HCT116 (cell line): ENCODE results near the gene NSG1. TPM values are rescaled to one million over a fixed set of nuclear protein-coding genes. Genes with fewer than 3 reads are reported as not detected.

Experiments
- ATAC-seq: fragments of 200-7000 bp; cut with Tn5 transposase; 2 replicates; pipeline ENCODE4 v1.9.1; 2020; ENCODE audit warnings: mild to moderate bottlenecking, moderate library complexity
- BruUV-seq: library from RNA; stranded (reverse); fragments of 400-500 nt; replicated peaks from 2 replicates; lab custom pipeline; 2021; lab: Mats Ljungman, UMichigan
- CTCF ChIA-PET: fragments of 300-600 bp; sonication (Branson Sonifier 250); formaldehyde crosslinking; loops from one replicate; lab custom pipeline; 2021; ENCODE audit warnings: antibody characterized with exemption; lab: Charles Lee
- POLR2A ChIA-PET: fragments of 300-600, 350-600 bp; sonication (Branson Sonifier 250); formaldehyde crosslinking; loops from one replicate; lab custom pipeline; 2021; ENCODE audit warnings: antibody characterized with exemption; lab: Charles Lee
- RAD21 ChIA-PET, 2 experiments: fragments of 300-600 bp; sonication (Branson Sonifier 250); formaldehyde crosslinking; loops; one replicate each; lab custom pipeline; 2023; ENCODE audit warnings: low total read pairs in 2 of 2; ENCODE audit not compliant: uncharacterized antibody in 2 of 2, unreplicated experiment in 2 of 2, low non-redundant PET in 1 of 2; lab: Charles Lee
- DNase-seq: peaks from one replicate; pipeline ENCODE4 v3.0.0-alpha.2; 2010; ENCODE audit warnings: low read depth, low spot score
- H2AFZ ChIP-seq: fragments of 200-600 bp; shearing (Covaris generic), sonication (generic); 2 replicates; pipeline ENCODE4 v1.6.1; 2017; ENCODE audit warnings: low read depth, mixed run types, mixed read lengths, antibody characterized with exemption, low read length; ENCODE audit not compliant: poor library complexity, severe bottlenecking
- H3K27ac ChIP-seq: 2 replicates; pipeline ENCODE4 v1.5.1; 2012; ENCODE audit warnings: low read depth, low read length
- H3K27me3 ChIP-seq: fragments of 200-600 bp; sonication (generic); 2 replicates; pipeline ENCODE4 v1.6.1; 2016; ENCODE audit warnings: mixed run types, low read length, mixed read lengths; ENCODE audit not compliant: insufficient read depth
- H3K36me3 ChIP-seq, 2 experiments: fragments of 200-500 bp in 1 of 2; fragments of 200-600 bp in 1 of 2; sonication (Bioruptor generic) in 1 of 2; sonication (generic) in 1 of 2; 2 replicates each; pipeline versions ENCODE4 v1.5.1 to v1.6.1; 2014 to 2016; ENCODE audit warnings: low read length in 2 of 2, inconsistent platforms in 1 of 2, mixed read lengths in 1 of 2, mixed run types in 1 of 2; ENCODE audit not compliant: insufficient read depth in 2 of 2, control insufficient read depth in 1 of 2
- H3K4me1 ChIP-seq, 2 experiments: fragments of 200-600 bp in 1 of 2; sonication (generic) in 1 of 2; 2 replicates each; pipeline versions ENCODE4 v1.5.1 to v1.6.1; 2012 to 2017; ENCODE audit warnings: low read length in 2 of 2, inconsistent platforms in 1 of 2, mild to moderate bottlenecking in 1 of 2, mixed read lengths in 1 of 2, mixed run types in 1 of 2, moderate library complexity in 1 of 2; ENCODE audit not compliant: insufficient read depth in 2 of 2, control insufficient read depth in 1 of 2
- H3K4me2 ChIP-seq: fragments of 200-600 bp; sonication (generic); 2 replicates; pipeline ENCODE4 v1.6.1; 2017; ENCODE audit warnings: mixed run types, low read length, mixed read lengths
- H3K4me3 ChIP-seq, 2 experiments: fragments of 200-600 bp in 1 of 2; sonication (generic) in 1 of 2; replicated peaks in 1 of 2; 2 replicates each; pipeline ENCODE4 v1.5.1; 2011 to 2016; ENCODE audit warnings: low read length in 2 of 2, control low read depth in 1 of 2, low read depth in 1 of 2, mild to moderate bottlenecking in 1 of 2, mixed read lengths in 1 of 2, mixed run types in 1 of 2
- H3K79me2 ChIP-seq: fragments of 200-600 bp; sonication (generic); 2 replicates; pipeline ENCODE4 v1.6.1; 2017; ENCODE audit warnings: mild to moderate bottlenecking, mixed run types, low read length, moderate library complexity, mixed read lengths; ENCODE audit not compliant: insufficient read depth
- H3K9ac ChIP-seq: fragments of 200-600 bp; sonication (generic); 2 replicates; pipeline ENCODE4 v1.6.1; 2016; ENCODE audit warnings: low read length, mixed read lengths
- H3K9me2 ChIP-seq: fragments of 200-600 bp; sonication (generic), shearing (Covaris generic); 2 replicates; pipeline ENCODE4 v1.6.1; 2017; ENCODE audit warnings: mixed run types, mild to moderate bottlenecking, moderate library complexity; ENCODE audit not compliant: insufficient read depth
- H3K9me3 ChIP-seq, 2 experiments: fragments of 200-500 bp in 1 of 2; fragments of 200-600 bp in 1 of 2; sonication (Bioruptor generic) in 1 of 2; sonication (generic) in 1 of 2; 2 replicates each; pipeline ENCODE4 v1.6.1; 2014 to 2017; ENCODE audit warnings: low read length in 2 of 2, mixed read lengths in 2 of 2, inconsistent platforms in 1 of 2, low read depth in 1 of 2, mild to moderate bottlenecking in 1 of 2, mixed run types in 1 of 2, moderate library complexity in 1 of 2; ENCODE audit not compliant: control insufficient read depth in 1 of 2, insufficient read depth in 1 of 2
- H4K20me1 ChIP-seq: fragments of 200-600 bp; sonication (generic), shearing (Covaris generic); 2 replicates; pipeline ENCODE4 v1.6.1; 2017; ENCODE audit warnings: mixed run types, mild to moderate bottlenecking, moderate library complexity; ENCODE audit not compliant: insufficient read depth
- ATF3 ChIP-seq: IDR thresholded peaks from 2 replicates; pipeline ENCODE4 v1.6.1; 2012
- CBX3 ChIP-seq: IDR thresholded peaks from 2 replicates; pipeline ENCODE4 v1.6.1; 2012; ENCODE audit warnings: low read depth
- EGR1 ChIP-seq: IDR thresholded peaks from 2 replicates; pipeline ENCODE4 v1.6.1; 2012; ENCODE audit warnings: low read depth
- EZH2 ChIP-seq: fragments of 200-600 bp; sonication (generic); IDR thresholded peaks from 2 replicates; pipeline ENCODE4 v1.6.1; 2017; ENCODE audit warnings: antibody characterized with exemption, mixed run types
- EZH2phosphoT487 ChIP-seq: fragments of 200-600 bp; IDR thresholded peaks from 2 replicates; pipeline ENCODE4 v1.6.1; 2018; ENCODE audit warnings: antibody characterized with exemption, borderline replicate concordance
- FOSL1 ChIP-seq: IDR thresholded peaks from 2 replicates; pipeline ENCODE4 v1.6.1; 2012; ENCODE audit warnings: low read depth
- JUND ChIP-seq: IDR thresholded peaks from 2 replicates; pipeline ENCODE4 v1.6.1; 2012
- POLR2A ChIP-seq: IDR thresholded peaks from 2 replicates; pipeline ENCODE4 v1.7.0; 2011; ENCODE audit warnings: borderline replicate concordance; ENCODE audit not compliant: insufficient read depth, insufficient read length; ENCODE audit errors: extremely low read depth
- POLR2AphosphoS5 ChIP-seq: IDR thresholded peaks from 2 replicates; pipeline ENCODE4 v1.6.1; 2011; ENCODE audit warnings: mild to moderate bottlenecking, low read depth, low read length, moderate library complexity
- RAD21 ChIP-seq: IDR thresholded peaks from 2 replicates; pipeline ENCODE4 v1.6.1; 2012; ENCODE audit warnings: low read depth, mild to moderate bottlenecking
- SP1 ChIP-seq: IDR thresholded peaks from 2 replicates; pipeline ENCODE4 v1.6.1; 2012; ENCODE audit warnings: low read depth
- TCF7L2 ChIP-seq: IDR thresholded peaks from 2 replicates; pipeline ENCODE4 v1.7.0; 2011; ENCODE audit warnings: borderline replicate concordance, inconsistent platforms; ENCODE audit not compliant: insufficient read depth, insufficient read length; ENCODE audit errors: extremely low read depth
- ZFX ChIP-seq: fragments of 450-650 bp; IDR thresholded peaks from 2 replicates; pipeline ENCODE4 v1.6.1; 2017
- ZNF274 ChIP-seq: fragments of 200-500 bp; sonication (Bioruptor generic); IDR thresholded peaks from 2 replicates; pipeline ENCODE4 v1.6.1; 2014; ENCODE audit warnings: mild to moderate bottlenecking, low read depth, low read length, inconsistent platforms
- intact Hi-C: fragments of 100-400 bp; cut with micrococcal nuclease; formaldehyde crosslinking; loops from 2 replicates; pipeline ENCODE4 v1.10.0; 2022
- total RNA-seq: library from RNA; stranded (reverse); gene quantifications from one replicate; pipeline ENCODE4 v1.2.1, GENCODE V29; 2021; ENCODE audit not compliant: unreplicated experiment
- TF ChIP-seq, protein P1 (sequence below): IDR thresholded peaks from 2 replicates; pipeline ENCODE4 v1.6.1; 2012
- TF ChIP-seq, protein P2 (sequence below): IDR thresholded peaks from 2 replicates; pipeline ENCODE4 v1.6.1; 2012; ENCODE audit warnings: low read depth
- TF ChIP-seq, protein P3 (sequence below), 3 experiments: fragments of 200-600 bp in 1 of 3; sonication (generic) in 1 of 3; IDR thresholded peaks in 2 of 3; conservative IDR thresholded peaks in 1 of 3; 2 replicates each; pipeline ENCODE4 v1.5.1; 2012 to 2017; ENCODE audit warnings: low read depth in 2 of 3, low read length in 2 of 3, antibody characterized with exemption in 1 of 3, borderline replicate concordance in 1 of 3, control low read depth in 1 of 3, mild to moderate bottlenecking in 1 of 3, mixed read lengths in 1 of 3, mixed run types in 1 of 3, moderate library complexity in 1 of 3; ENCODE audit not compliant: insufficient read depth in 1 of 3

The NSG1 gene
- total RNA-seq, 1 experiment from 2014 or later, result 0.12 TPM

DNA sequence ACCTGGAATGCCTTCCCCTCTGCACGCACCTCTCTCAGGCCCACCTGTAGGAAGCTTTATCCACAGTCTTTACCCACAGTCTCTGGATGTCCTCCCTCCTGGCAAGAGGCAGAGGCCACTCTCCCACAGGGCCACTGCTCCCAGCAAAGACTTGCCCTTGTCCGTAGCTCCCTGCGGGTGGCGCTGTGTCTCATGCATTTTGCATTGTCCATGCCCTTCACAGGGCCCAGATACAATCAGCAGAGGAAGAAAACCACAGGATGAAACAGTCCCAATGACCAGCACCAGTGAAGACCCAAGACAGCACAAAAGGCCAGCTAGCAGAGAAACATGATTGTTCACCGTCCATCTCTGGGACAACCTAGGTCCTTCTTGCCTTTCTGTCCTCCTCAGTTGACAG lies 2.1 kb upstream of the NSG1 start:
- intact Hi-C loops, result no loop called here
- CTCF ChIA-PET, result interaction anchor here (1.0 to 1.1 kb wide), 2 partner anchors 9 to 46 kb away, joined by 6 to 7 read pairs; no protein-coding TSS in a partner anchor
- no peak for TF ChIP-seq ZNF274
- no peak for TF ChIP-seq POLR2A
- no peak for TF ChIP-seq EZH2phosphoT487
- TF ChIP-seq, protein P1, sequence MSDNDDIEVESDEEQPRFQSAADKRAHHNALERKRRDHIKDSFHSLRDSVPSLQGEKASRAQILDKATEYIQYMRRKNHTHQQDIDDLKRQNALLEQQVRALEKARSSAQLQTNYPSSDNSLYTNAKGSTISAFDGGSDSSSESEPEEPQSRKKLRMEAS, result no peak
- no peak for TF ChIP-seq TCF7L2
- TF ChIP-seq, protein P2, sequence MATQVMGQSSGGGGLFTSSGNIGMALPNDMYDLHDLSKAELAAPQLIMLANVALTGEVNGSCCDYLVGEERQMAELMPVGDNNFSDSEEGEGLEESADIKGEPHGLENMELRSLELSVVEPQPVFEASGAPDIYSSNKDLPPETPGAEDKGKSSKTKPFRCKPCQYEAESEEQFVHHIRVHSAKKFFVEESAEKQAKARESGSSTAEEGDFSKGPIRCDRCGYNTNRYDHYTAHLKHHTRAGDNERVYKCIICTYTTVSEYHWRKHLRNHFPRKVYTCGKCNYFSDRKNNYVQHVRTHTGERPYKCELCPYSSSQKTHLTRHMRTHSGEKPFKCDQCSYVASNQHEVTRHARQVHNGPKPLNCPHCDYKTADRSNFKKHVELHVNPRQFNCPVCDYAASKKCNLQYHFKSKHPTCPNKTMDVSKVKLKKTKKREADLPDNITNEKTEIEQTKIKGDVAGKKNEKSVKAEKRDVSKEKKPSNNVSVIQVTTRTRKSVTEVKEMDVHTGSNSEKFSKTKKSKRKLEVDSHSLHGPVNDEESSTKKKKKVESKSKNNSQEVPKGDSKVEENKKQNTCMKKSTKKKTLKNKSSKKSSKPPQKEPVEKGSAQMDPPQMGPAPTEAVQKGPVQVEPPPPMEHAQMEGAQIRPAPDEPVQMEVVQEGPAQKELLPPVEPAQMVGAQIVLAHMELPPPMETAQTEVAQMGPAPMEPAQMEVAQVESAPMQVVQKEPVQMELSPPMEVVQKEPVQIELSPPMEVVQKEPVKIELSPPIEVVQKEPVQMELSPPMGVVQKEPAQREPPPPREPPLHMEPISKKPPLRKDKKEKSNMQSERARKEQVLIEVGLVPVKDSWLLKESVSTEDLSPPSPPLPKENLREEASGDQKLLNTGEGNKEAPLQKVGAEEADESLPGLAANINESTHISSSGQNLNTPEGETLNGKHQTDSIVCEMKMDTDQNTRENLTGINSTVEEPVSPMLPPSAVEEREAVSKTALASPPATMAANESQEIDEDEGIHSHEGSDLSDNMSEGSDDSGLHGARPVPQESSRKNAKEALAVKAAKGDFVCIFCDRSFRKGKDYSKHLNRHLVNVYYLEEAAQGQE, result no peak
- TF ChIP-seq CBX3, result no peak
- no peak for TF ChIP-seq POLR2AphosphoS5
- TF ChIP-seq EZH2, result no peak
- TF ChIP-seq, protein P3, sequence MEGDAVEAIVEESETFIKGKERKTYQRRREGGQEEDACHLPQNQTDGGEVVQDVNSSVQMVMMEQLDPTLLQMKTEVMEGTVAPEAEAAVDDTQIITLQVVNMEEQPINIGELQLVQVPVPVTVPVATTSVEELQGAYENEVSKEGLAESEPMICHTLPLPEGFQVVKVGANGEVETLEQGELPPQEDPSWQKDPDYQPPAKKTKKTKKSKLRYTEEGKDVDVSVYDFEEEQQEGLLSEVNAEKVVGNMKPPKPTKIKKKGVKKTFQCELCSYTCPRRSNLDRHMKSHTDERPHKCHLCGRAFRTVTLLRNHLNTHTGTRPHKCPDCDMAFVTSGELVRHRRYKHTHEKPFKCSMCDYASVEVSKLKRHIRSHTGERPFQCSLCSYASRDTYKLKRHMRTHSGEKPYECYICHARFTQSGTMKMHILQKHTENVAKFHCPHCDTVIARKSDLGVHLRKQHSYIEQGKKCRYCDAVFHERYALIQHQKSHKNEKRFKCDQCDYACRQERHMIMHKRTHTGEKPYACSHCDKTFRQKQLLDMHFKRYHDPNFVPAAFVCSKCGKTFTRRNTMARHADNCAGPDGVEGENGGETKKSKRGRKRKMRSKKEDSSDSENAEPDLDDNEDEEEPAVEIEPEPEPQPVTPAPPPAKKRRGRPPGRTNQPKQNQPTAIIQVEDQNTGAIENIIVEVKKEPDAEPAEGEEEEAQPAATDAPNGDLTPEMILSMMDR (IDR thresholded peaks at IDR 0.05 in 2 of 3, conservative IDR thresholded peaks at IDR 0.05 in 1 of 3; ENCODE audit: borderline replicate concordance in 1 of 3, insufficient read depth in 1 of 3, low read depth in 2 of 3, low read length in 2 of 3), result peak; percentile 27 to 75 (median 64); a peak in 5 of 6 replicates
- TF ChIP-seq SP1, result no peak
- TF ChIP-seq JUND, result no peak
- peak; percentile 60 for TF ChIP-seq RAD21
- TF ChIP-seq FOSL1, result no peak
- no peak for TF ChIP-seq ZFX
- TF ChIP-seq ATF3, result no peak
- no peak for TF ChIP-seq EGR1
- TF ChIP-seq, all 23 proteins: peak for 2
- Histone ChIP-seq H2AFZ (no peak overlapping the region), H3K9ac (no peak overlapping the region), H3K4me3 (no peak overlapping the region), H3K9me2 (no peaks in the 10 kb centered on the region), H3K4me2 (no peak overlapping the region), H3K9me3 (no peaks in the 10 kb centered on the region), H4K20me1 (no peaks in the 10 kb centered on the region), H3K36me3 (no peaks in the 10 kb centered on the region), H3K79me2 (no peaks in the 10 kb centered on the region), H3K4me1 (no peaks in the 10 kb centered on the region), H3K27me3 (no peaks in the 10 kb centered on the region), H3K27ac (no peak overlapping the region)
- BruUV-seq, result no TSS peak
- DNase-seq (peak; percentile 22), ATAC-seq (peak; percentile 85)
- ChIA-PET POLR2A (no interaction called here), RAD21 (no interaction called here)
